Activated CD8-positive, alpha-beta memory T cell treated with anti-CD3 and anti-CD28 coated beads, Interleukin-2, amount 50 U/mL, for 1 hour (primary cell): ENCODE results near the gene BBC3.

Experiments
- DNase-seq: peaks from one replicate; pipeline ENCODE4 v3.0.0-alpha.2; 2020; ENCODE audit errors: extremely low read depth

The BBC3 gene

GRCh38 chr19:47231215-47232054 is 436 bp upstream of the BBC3 start:
- peak; percentile 69 for DNase-seq

- DNase-seq, result no peak
Observed at GRCh38 chr19:47230054-47230920, 712 bp downstream of the BBC3 start.

- DNase-seq, result no peak
Observed at GRCh38 chr19:47229676-47230053, 1.3 kb downstream of the BBC3 start.

GRCh38 chr19:47228937-47229675 is 1.9 kb downstream of the BBC3 start:
- no peak for DNase-seq

- DNase-seq, result no peak
Observed at GRCh38 chr19:47228168-47228936, 2.6 kb downstream of the BBC3 start.

- DNase-seq, result no peak
Observed at GRCh38 chr19:47227352-47228167, 3.4 kb downstream of the BBC3 start.

- no peak for DNase-seq
Observed at GRCh38 chr19:47226426-47227351, 4.3 kb downstream of the BBC3 start.

- DNase-seq, result peak; percentile 63
Observed at GRCh38 chr19:47225746-47226425, 5.1 kb downstream of the BBC3 start.

- no peak for DNase-seq
Observed at GRCh38 chr19:47221890-47222289, 9.1 kb downstream of the BBC3 start.

- DNase-seq, result no peak
Observed at GRCh38 chr19:47221080-47221841, 9.7 kb downstream of the BBC3 start.

GRCh38 chr19:47215581-47215980 is 15.4 kb downstream of the BBC3 start:
- DNase-seq, result no peak

GRCh38 chr19:47210689-47211316 is 20.2 kb downstream of the BBC3 start:
- DNase-seq, result no peak

- DNase-seq, result no peak
Observed at GRCh38 chr19:47210180-47210490, 20.9 kb downstream of the BBC3 start.

GRCh38 chr19:47209319-47210179 is 21.4 kb downstream of the BBC3 start:
- DNase-seq, result no peak

GRCh38 chr19:47203254-47203653 is 27.7 kb downstream of the BBC3 start:
- no peak for DNase-seq

GRCh38 chr19:47200530-47200929 is 30.5 kb downstream of the BBC3 start:
- DNase-seq, result no peak

GRCh38 chr19:47197141-47197540 is 33.9 kb downstream of the BBC3 start:
- DNase-seq, result no peak
